GM19238 (cell line): ENCODE data around the gene DNM1.
"Not testable (repeated sequence)": the region's sequence is repeated elsewhere in the genome, so short reads cannot be mapped to it uniquely, and the experiment has no call there.

Experiments used
- DNase-seq: peaks from one replicate; pipeline ENCODE4 v3.0.0; 2011; ENCODE audit warnings: low spot score; ENCODE audit not compliant: insufficient read length

Gene DNM1

GRCh38 chr9:128175726-128176125, 27.5 kb upstream of the DNM1 start:
- DNase-seq, result no peak

DNA sequence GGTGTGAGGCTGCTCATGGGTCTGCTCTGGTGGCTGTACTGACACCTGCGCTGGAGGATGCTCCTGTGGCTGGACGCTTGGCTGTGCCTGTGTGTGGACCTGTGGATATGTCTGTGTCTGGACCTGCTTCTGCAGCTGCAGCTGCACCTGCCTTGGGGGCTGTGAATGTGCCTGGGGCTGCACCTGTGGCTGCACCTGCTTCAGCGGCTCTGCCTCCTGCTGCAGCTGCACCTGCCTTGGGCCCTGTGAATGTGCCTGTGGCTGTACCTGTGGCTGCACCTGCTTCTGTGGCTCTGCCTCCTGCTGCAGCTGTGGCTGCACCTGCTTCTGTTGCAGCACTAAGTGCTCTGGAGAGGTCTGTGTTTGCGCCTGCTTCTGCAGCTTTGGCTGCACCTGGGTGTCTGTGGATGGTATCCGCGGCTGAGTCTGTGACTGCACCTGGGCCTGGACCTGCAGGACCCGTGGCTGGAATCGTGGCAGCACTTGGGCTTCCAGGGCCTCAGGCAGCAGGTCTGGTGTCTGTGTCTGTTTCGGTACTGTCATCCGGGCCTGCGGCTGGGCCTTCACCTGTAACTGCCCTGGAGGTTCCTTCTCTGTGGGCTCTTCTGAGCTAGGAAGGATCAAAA, 24.3 kb upstream of the DNM1 start:
- DNase-seq, result no peak

GRCh38 chr9:128180001-128180400, 23.2 kb upstream of the DNM1 start:
- DNase-seq, result no peak

- no peak for DNase-seq
Measured at GRCh38 chr9:128180447-128180846, 22.7 kb upstream of the DNM1 start.

DNA sequence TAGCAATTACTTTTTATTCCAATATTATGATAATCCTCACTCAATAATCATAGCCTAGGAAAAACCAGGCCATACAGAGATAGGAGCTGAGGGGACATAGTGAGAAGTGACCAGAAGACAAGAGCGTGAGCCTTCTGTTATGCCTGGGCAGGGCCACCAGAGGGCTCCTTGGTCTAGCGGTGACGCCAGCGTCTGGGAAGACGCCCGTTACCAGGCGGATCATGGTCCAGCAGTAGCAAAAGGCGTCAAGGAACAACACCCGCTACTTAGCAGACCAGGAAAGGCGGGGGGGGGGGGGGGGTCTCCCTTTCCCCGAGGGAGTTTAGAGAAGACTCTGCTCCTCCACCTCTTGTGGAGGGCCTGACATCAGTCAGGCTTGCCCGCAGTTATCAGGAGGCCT, 21.7 kb upstream of the DNM1 start:
- DNase-seq, result not testable (repeated sequence)

DNA sequence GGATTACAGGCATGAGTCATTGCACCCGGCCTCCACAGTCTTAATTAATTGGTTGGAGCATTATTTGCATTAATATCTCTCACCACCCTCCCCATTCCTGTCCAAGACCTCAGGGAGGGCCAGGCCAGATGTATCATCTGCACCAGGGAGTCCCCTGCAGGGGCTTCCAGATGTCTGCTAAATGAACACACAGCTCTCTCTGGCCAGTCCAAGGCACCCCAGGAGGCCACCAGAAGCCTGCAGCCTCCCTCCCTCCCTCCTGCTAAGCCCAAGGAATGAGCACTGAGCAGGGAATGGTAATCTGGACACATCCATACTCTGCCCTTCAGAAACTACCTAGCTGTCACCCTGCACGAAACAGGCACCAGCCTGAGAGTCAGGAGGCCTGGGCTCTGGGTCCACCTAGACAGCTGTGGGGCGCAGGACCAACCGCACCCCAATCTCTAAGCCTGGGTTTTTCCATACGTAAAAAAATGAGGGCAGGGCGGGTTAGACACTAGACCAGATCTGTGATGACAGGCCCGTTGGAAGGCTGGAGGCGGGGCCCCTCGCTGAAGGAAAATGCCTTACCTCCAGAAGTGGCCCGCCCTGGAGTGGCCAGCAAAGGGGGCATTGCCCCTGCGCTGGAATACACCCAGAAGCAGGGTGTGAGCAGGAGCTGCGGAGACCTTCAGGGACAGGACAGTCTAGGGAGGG, 20.1 kb upstream of the DNM1 start:
- DNase-seq, result no peak

DNA sequence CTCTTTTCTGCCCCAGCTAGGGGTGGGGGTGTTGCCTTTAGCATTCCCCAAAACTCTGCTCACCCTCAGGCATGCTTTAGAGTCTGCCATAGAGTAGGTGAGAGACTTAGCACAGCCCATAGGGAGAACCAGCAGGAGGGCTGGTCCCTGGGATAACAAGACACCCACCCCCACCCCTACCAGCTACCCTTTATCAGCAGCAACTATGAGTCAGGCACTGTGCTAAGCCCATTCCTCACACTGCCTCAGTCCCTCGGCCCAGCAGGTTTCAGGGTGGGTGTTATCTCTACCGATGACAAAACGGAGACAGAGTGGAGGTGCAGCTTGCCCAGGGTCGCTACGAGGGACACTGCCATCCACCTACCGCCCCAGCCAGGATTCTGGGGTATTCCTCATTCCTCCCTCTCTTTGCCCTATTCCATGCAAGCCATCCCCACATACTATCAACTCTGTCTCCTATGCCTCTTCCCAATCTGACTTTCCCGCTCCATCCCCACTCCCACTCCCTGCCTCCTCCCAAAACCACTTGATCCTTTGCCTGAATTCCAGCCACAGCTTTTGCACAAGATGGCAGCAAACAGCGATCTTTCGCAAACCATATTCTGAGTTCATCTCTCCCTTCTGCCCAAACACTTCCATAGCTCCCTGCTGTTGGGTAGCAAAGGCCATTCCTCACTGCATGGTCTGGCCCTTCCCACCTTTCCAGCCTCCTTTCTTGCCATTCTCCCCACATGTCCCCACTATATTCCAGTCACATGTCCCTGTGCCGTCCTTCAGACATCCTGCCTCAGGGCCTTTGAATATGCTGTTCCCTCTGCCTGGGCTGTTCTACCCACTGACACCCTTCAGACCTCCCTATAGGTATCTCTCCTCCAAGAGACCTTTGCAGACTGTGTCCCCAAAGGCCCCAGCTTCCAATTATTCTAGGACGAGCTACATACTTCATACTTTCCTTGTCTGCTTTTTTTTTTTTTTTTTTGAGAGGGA, 16.9 kb upstream of the DNM1 start:
- no peak for DNase-seq

DNA sequence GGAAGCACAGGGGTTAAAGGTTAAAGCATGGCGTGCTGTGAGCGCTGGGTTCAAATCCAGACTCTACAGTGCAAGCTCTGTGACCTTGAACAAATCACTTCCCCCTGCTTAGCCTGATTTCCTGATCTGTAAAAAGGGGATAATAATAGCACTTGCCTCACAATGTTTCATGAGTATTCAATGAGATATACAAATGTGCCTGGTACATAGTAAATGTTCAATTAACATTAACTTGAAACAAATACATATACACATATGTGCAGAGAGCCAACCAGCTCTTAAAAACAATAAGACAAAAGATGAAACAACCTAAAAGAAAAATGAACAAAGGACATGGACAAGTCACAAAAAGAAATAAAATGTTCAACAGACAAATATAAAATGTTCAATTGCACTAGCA, 15.8 kb upstream of the DNM1 start:
- no peak for DNase-seq

- no peak for DNase-seq
Measured at GRCh38 chr9:128188209-128188608, 15.0 kb upstream of the DNM1 start.

DNA sequence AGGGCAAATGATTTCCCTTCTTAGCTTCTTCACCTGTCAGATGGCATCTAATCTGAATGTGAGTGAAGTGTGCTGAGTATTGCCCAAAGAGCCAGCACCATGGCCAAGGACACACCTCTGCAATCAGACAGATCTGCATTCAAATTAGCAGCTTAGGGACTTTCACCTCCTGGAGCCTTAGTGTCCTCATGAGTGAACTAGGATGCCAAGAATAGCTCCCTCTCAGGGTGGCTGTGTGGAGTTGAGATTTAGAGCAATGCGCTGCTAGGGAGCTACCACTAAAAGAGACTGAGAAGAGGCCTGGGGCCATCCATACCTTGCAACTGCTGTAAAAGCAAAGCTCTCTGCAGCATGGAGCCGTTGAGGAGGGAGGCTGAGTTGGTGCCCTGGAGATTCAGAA, 13.2 kb upstream of the DNM1 start:
- no peak for DNase-seq

GRCh38 chr9:128190516-128191405, 12.4 kb upstream of the DNM1 start:
- DNase-seq, result no peak

GRCh38 chr9:128191406-128192046, 11.7 kb upstream of the DNM1 start, which contains the start of gene CIZ1:
CIZ1 (minus strand) TSS chr9:128191572; CDS start chr9:128190857, 715 bp downstream.
- peak; percentile 94 for DNase-seq

DNA sequence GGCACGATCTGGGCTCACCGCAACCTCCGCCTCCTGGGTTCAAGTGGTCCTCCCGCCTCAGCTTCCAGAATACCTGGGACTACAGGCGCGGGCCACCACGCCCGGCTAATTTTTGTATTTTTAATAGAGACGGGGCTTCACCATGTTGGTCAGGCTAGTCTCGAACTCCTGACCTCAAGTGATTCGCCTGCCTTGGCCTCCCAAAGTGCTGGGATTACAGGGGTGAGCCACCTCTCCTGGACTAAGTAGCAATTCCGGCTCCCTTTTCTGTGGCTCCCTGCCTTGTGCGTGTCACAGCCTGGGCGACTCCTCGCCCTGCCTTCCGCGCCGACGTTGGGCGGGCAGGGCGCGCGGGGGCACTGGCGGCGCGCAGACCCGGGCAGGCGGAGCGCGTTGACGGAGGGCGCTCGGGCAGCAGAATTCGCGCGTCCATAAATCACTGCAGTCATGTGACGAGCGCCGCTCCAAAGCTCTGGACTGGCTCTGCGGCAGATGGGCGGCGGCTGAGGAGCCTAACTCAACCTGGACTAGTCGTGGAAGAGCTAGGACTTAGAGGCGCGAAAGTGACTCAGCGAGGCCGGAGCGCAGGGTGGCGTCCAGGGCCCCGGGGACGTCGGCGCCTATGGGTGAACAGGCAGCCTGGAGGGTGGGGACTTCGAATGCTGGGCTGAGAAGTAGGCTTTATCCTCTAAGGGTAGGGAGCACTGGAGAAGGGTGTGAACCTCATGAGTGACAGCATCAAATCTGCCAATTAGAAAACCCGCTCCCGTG, 10.4 kb upstream of the DNM1 start:
- peak; percentile 75 for DNase-seq

DNA sequence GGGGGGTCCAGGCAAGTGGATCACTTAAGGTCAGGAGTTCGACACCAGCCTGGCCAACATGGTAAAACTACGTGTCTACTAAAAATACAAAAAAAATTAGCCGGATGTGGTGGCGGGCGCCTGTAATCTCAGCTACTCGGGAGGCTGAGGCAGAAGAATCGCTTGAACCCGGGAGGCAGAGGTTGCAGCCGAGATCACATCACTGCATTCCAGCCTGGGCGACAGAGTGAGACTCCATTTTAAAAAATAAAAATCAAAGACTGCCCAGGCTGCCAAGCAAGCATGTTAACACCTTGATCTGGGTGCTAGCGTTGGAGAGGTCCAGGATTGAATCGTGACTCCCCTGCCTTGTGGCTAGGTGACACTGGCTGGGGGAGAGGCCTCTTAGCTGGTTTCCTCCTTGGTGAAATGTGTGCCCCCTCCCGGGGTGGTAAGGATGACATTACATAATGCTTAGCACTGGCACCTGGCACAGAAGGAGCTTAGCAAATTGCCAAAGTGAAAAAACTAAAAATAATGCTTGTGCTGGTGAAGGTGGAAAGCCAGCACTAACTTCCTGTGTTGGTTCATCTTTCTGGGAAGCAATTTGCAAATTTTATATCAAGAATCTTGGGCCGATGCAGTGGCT, 9.6 kb upstream of the DNM1 start:
- no peak for DNase-seq

- no peak for DNase-seq
Measured at GRCh38 chr9:128201441-128202369, 1.5 kb upstream of the DNM1 start.

DNA sequence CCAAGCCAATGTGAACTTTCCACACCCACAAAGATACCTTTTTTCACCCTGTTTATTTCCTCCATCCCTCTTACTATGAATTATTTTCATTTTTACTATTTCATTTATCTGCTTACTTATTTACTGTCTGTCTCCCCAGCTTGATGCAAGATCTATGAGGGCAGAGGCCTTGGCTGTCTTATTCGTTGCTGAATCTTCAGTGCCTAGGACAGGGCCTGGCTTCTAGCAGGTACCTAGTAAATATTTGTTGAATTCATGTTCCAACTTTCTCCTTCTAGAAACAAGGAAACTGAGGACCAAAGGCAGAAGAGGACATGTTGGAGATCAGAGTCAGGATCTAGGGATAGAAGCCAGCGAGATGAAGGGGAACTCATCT, 543 bp upstream of the DNM1 start:
- no peak for DNase-seq

DNA sequence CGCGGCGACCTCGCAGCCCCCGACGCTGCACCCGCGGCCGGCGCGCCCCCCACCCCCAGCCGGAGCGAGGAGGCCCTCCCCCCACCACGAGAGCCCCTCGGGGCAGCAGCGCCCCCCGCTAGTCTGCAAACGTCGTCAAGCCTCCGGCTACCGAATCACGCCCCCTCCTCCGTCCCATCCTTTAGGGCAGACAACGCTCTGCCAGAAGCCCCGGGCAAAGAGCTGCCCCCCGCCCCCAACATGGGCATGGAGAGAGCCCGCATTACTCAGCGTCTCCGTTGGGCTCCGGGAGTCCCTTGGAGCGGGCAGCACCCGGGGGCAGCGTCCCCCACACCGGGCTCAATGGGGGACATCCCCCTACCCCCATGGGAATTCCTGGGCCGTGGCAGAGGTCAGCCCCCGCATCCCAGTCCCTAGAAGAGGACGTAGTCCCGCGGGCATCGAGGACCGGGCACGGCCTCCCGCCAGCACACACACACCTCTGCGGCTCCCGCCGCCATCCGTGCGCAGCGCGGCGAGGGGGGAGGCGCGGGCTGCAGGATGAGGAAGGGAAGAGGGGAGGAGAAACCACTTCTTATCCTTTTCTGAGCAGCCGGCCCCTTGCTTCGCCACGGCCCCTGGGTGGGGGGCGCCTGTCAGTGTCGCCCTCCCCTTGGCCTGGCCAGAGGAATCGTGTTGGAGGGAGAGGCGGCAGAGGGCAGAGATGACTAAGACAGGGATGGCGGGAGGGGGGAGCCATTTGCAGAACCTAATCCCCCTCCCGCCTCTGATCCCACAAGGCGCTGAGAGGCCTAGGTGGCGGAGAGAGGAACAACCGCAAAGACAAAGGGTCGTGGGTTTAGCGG, 750 bp downstream of the DNM1 start:
- peak; percentile 35 for DNase-seq
